Bronchial epithelial cell (primary cell): ENCODE data around the gene TSC22D2. TPM values are rescaled to one million over a fixed set of nuclear protein-coding genes. Genes with fewer than 3 reads are reported as not detected.
A peak's percentile ranks its signal among the peaks of the same experiment; 100 is the strongest.

Experiments
- DNase-seq: peaks from one replicate; pipeline ENCODE4 v3.0.0-alpha.2; 2010; ENCODE audit warnings: low read depth
- FAIRE-seq: peaks from 2 replicates; lab custom pipeline; 2011; peaks lifted over from hg19 to GRCh38; lab: Jason Lieb, UNC
- H3K27me3 ChIP-seq: 2 replicates; pipeline ENCODE4 v1.5.1; 2011; ENCODE audit warnings: low read length; ENCODE audit not compliant: control insufficient read depth, insufficient read depth
- H3K36me3 ChIP-seq: 2 replicates; pipeline ENCODE4 v1.5.1; 2011; ENCODE audit warnings: low read length; ENCODE audit not compliant: control insufficient read depth, insufficient read depth
- H3K4me3 ChIP-seq: 2 replicates; pipeline ENCODE4 v1.5.1; 2011; ENCODE audit warnings: mild to moderate bottlenecking, low read depth, low read length, control low read depth
- CTCF ChIP-seq: IDR thresholded peaks from 2 replicates; pipeline ENCODE4 v1.5.1; 2011; ENCODE audit warnings: mild to moderate bottlenecking, moderate library complexity, low read length, control low read depth, inconsistent platforms; ENCODE audit not compliant: insufficient read depth, severe bottlenecking
- total RNA-seq: library from RNA; depleted of rRNA; stranded (reverse); fragments of >200 nt; gene quantifications from 2 replicates; pipeline ENCODE4 v1.2.1, GENCODE V29; 2014

The TSC22D2 gene
- total RNA-seq, 1 donor from 2014 or later = 5.0 TPM

- no peaks in the 10 kb centered on the region for H3K36me3 ChIP-seq
- no peaks in the 10 kb centered on the region for H3K27me3 ChIP-seq
- DNase-seq (peak; percentile 79), FAIRE-seq (no peak)
- no peak overlapping the region for H3K4me3 ChIP-seq
- TF ChIP-seq CTCF = no peak
These were observed 41.1 kb downstream of the TSC22D2 start for GRCh38 chr3:150449169-150449721.

- no peaks in the 10 kb centered on the region for H3K36me3 ChIP-seq
- no peak for TF ChIP-seq CTCF
- H3K27me3 ChIP-seq = no peaks in the 10 kb centered on the region
- no peak overlapping the region for H3K4me3 ChIP-seq
- DNase-seq (no peak), FAIRE-seq (no peak)
These were observed 42.8 kb downstream of the TSC22D2 start for GRCh38 chr3:150450916-150451315.

GRCh38 chr3:150451329-150452048 is 43.4 kb downstream of the TSC22D2 start:
- Histone ChIP-seq H3K36me3 (no peaks in the 10 kb centered on the region), H3K27me3 (no peaks in the 10 kb centered on the region), H3K4me3 (no peak overlapping the region)
- DNase-seq = no peak
- no peak for TF ChIP-seq CTCF
- FAIRE-seq = no peak

GRCh38 chr3:150453353-150453752 is 45.3 kb downstream of the TSC22D2 start:
- no peak for TF ChIP-seq CTCF
- DNase-seq = no peak
- peaks cover 1% of the 10 kb centered on the region for H3K36me3 ChIP-seq
- H3K27me3 ChIP-seq = no peaks in the 10 kb centered on the region
- H3K4me3 ChIP-seq = no peak overlapping the region
- no peak for FAIRE-seq

- TF ChIP-seq CTCF = no peak
- DNase-seq (no peak), FAIRE-seq (no peak)
- no peak overlapping the region for H3K4me3 ChIP-seq
- no peaks in the 10 kb centered on the region for H3K27me3 ChIP-seq
- peaks cover 3% of the 10 kb centered on the region for H3K36me3 ChIP-seq
These were observed 46.0 kb downstream of the TSC22D2 start for GRCh38 chr3:150454085-150454484.

GRCh38 chr3:150454622-150455021 is 46.5 kb downstream of the TSC22D2 start:
- no peak for DNase-seq
- FAIRE-seq = no peak
- H3K36me3 ChIP-seq = peaks cover 3% of the 10 kb centered on the region
- no peak for TF ChIP-seq CTCF
- no peaks in the 10 kb centered on the region for H3K27me3 ChIP-seq
- H3K4me3 ChIP-seq = no peak overlapping the region
